Left renal pelvis (tissue), 4 donors: ENCODE results near the gene ABR. TPM values are rescaled to one million over a fixed set of nuclear protein-coding genes. Genes with fewer than 3 reads are reported as not detected.
"Not testable (repeated sequence)": the region's sequence is repeated elsewhere in the genome, so short reads cannot be mapped to it uniquely, and the experiment has no call there.

Experiments used
- DNase-seq, 4 donors: peaks; one replicate each; pipeline ENCODE4 v3.0.0-alpha.2; 2013; ENCODE audit warnings: low read depth in 4 of 4, low spot score in 3 of 4
- polyA plus RNA-seq, 4 donors: library from polyadenylated mRNA; unstranded; fragments of 120-200 nt; gene quantifications; one replicate each; pipeline ENCODE4 v1.2.1, GENCODE V29; 2013; ENCODE audit not compliant: insufficient read length in 4 of 4

Gene ABR
- polyA plus RNA-seq, 4 donors: 37.5 to 52.2 (median 47.7) TPM

- no peak for DNase-seq
Measured at GRCh38 chr17:1123393-1123831, 56.4 kb downstream of the ABR start.

DNA sequence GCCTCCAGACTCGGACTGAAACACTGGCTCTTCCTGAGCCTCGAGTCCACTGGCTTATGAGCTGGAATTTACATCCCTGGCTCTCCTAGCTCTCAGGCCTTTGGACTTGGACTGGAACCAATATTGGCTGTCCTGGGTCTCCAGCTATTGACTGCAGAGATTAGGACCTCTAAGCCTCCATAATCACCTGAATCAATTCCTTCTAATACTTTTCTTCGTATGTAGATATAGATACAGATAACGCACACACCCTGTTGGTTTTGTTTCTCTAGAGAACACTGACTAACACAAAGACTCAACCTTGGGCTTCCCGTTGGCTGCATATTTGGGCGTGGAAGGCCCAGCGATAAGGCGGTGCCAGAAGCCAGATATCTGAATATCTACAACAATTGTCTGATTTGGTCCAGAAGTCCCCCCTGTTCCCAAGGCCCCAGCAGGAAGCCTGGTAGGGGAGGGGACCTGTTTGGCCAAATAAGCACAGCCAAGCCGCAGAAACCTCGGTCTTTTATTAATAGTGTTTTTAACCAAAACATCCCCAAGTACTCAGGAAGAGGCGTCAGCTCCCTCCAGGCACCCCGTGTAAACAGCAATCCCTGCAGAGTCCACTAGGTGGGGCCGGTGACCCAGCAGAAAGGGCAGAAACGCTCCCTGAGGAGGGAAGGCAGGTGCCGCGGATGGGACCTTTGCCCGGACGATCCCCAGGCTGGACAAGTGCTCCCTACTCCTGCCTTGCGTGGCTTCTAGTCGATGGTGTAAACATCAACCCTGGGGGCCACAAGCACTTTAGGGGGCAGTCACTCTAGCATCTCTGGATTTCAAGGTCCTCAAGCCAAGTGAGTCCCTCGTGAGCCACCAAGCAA is 57.0 kb downstream of the ABR start:
- no peak for DNase-seq

- DNase-seq: not testable (repeated sequence)
Measured at GRCh38 chr17:1121442-1121817, 58.4 kb downstream of the ABR start.

- no peak for DNase-seq
Measured at GRCh38 chr17:1120596-1121441, 59.0 kb downstream of the ABR start.

GRCh38 chr17:1119924-1120323 is 59.9 kb downstream of the ABR start:
- DNase-seq: no peak

GRCh38 chr17:1116602-1117001 is 63.2 kb downstream of the ABR start:
- no peak for DNase-seq

GRCh38 chr17:1112875-1113274 is 66.9 kb downstream of the ABR start:
- DNase-seq: no peak

DNA sequence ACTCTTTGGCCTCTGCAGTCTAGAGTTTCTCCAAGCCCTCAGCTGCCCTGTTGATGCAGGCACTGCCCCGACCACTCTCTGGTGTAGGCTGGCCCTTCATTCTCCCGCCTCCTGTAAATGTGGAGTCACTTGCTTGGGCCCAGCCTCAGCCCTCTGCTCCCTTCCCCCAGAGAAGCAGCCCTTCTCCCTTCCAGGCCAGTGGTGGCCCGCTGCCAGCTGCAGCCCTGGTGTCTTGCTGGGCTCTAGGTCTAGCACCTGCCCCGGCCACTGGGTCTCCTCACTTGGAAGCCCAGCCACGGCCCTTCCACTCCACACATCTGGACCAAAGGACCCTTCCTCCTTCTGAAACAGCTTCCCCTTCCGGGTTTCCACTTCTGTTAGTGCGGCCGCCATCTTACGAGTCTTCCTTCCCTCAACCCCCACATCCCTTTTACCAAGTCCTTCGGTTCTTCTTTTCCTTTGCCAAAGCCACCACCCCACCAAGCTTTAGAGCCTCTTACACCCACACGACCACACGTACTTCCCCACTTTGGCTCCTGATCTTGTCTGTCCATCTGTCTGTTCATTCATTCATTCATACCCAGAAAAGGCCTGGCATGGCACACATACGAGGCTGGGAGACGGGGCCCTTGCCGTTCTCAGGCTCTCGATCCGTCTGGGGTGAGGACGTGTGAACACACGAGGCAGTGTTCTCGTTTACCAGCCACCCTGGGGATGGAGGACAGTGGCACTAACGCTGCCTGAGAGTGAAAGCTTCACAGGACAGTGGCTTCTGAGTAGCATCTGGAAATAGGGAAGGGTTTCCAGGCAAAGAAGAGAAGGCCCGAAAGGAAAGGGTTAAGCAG is 68.0 kb downstream of the ABR start:
- DNase-seq: no peak

DNA sequence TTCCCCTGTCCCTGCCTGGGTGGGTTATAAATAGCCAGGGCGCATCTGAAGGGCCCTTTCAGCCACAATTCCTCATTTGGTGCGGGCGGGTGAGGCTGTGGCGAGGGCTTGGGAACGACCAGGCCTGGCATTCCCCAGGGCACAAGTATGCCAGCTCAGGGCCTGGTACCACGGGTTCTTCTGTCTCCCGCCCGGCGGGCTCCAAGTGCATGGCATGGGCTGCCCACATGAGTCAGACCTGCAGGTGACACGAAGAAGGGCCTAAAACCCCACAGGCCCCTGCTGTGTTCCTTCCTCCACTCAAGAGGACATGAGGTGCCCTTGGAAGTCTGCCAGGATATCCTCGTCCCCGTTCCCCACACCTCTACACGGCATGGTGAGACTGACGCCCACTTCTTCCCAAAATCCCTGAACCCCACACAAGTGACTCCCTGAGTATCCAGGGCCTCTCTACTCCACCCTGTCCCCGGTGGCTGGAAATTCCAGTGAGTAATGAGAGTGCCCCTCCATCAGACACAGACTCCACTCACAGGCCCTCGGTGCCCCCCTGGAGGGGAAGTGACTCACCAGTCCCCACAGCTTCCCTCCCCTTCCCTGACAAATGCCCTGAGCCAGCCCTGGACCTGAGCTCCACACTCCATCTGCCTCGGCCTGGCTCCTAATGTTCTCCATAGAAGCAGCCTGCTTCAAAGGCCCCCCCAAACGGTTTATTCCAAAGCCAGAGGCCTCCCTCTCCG is 68.8 kb downstream of the ABR start:
- no peak for DNase-seq

- DNase-seq: no peak
Measured at GRCh38 chr17:1110541-1110861, 69.3 kb downstream of the ABR start.

- no peak for DNase-seq
Measured at GRCh38 chr17:1109606-1110540, 69.9 kb downstream of the ABR start.

- DNase-seq: no peak
Measured at GRCh38 chr17:1108765-1109605, 70.8 kb downstream of the ABR start.

- DNase-seq: no peak
Measured at GRCh38 chr17:1108478-1108764, 71.4 kb downstream of the ABR start.

GRCh38 chr17:1107777-1108477 is 71.9 kb downstream of the ABR start:
- no peak for DNase-seq

DNA sequence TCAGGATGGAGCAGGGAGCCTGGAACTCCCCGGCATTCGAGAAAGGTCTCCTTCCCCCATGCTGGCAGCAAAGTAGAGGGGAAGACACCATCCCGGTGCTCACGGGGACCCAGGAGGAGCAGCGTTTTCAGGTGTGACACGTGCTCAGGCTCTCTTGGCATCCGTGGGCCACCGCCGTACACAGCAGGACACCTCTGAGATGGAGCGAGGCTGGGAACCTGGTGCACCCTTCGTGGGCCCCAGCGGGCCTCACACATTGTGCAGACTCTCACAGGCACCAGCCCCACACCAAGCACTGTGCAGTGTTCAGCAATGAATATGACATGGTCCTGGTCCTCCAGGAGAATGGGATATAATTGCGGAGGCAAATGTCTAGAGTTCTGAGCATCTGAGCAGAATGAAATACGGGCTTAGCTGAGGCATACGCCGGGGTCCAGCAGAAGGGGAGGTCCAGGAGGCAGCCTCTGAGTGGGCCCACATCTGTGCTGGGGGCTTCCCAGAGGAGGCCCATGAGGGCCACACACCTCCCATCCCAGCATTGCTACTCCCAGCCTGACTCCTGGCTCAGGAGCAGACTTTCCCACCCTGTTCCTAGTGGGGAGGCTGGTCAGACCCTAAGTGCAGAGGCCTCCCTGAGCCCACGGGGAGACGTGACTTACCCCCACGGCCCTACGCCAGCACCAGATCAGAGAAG is 72.6 kb downstream of the ABR start:
- DNase-seq: no peak

DNA sequence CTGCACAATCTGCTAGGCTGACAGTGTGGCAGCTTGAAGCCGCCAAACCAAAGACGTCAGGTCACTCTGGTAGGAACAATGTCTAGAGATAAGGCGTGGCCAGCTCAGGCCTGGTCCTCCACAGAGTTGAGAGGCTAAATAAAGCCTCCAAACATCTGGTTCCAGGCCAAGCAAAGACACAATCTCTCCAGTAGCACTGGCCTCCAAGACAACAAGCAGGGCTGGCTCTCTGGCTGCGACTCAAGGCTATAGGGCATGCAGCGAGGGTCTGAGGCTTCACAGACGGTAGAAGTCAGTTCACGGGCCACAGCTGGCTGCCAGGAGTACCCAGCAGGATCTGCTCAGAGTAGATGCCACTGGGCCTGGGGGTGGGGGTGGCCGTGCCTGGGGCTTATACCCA is 75.6 kb downstream of the ABR start:
- no peak for DNase-seq

- DNase-seq: no peak
Measured at GRCh38 chr17:1100382-1100781, 79.4 kb downstream of the ABR start.
